ENCODE measurements around the gene CITED4. TPM values are rescaled to one million over a fixed set of nuclear protein-coding genes. Genes with fewer than 3 reads are reported as not detected.
A peak's percentile ranks its signal among the peaks of the same experiment; 100 is the strongest.

Gene CITED4
- total RNA-seq, 2 experiments from 2014 or later: 6.9 to 7.9 TPM

DNA sequence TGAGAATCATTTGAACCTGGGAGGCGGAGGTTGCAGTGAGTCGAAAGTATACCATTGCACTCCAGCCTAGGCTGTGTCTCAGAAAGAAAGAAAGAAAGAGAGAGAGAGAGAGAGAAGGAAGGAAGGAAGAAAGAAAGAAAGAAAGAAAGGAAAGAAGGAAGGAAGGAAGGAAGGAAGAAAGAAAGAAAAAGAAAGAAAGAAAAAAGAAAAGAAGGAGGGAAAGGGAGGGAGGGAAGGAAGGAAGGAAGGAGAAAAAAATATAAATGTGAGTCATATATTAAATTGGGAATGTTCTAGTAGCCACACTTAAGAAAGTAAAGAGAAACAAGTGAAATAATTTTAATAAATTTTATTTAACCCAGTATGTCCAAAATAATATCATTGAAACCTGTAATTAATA is 16.7 kb upstream of the CITED4 start:
- peaks cover 14% of the 10 kb centered on the region for H3K9me3 Mint-ChIP-seq
- POLR2A ChIA-PET: interaction anchor here (1.4 kb wide), 1 partner anchor 101 kb away, joined by 3 read pairs; the partner anchor contains the start of gene CTPS1
- CTCF ChIA-PET: interaction anchor here (4.9 kb wide), 1 partner anchor 72 kb away, joined by 39 read pairs; no protein-coding TSS in a partner anchor
- no peak for DNase-seq
- H3K36me3 Mint-ChIP-seq (ENCODE audit: low read depth): peaks cover 18% of the 10 kb centered on the region
- H3K4me1 Mint-ChIP-seq: peaks cover 43% of the 10 kb centered on the region
- no peak overlapping the region for H3K4me3 Mint-ChIP-seq
- H3K27ac Mint-ChIP-seq: no peak overlapping the region
- peaks cover 11% of the 10 kb centered on the region for H3K27me3 Mint-ChIP-seq

GRCh38 chr1:40877698-40878097 is 15.5 kb upstream of the CITED4 start:
- POLR2A ChIA-PET: interaction anchor here (1.4 to 7.8 kb wide), 3 partner anchors 10 to 102 kb away, joined by 3 to 64 read pairs (median 9); partner anchors contain the start of genes CITED4 and CTPS1
- DNase-seq: peak; percentile 26
- CTCF ChIA-PET: interaction anchor here (0.6 to 4.9 kb wide), 3 partner anchors 10 to 73 kb away, joined by 3 to 39 read pairs (median 3); no protein-coding TSS in a partner anchor

DNA sequence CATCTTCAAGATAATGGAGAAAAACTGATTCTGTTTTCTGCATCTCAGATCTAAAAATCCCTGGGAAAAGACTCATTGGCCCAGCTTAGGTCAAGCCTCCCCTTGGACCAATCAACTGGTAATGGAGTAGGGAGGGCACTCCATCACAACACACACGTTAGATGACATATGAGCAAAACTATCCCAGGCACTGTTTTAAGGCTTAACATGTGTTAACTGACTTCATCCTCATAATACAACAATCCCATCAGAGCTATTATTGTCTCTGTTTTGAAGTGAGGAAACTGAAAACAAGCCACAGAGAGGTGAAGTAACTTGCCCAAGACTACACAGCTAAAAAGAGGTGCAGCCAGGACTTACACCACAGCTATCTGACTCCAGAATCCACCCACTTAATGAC is 14.7 kb upstream of the CITED4 start:
- no peak overlapping the region for H3K4me3 Mint-ChIP-seq
- CTCF ChIA-PET: interaction anchor here (0.6 to 4.9 kb wide), 7 partner anchors 9 to 642 kb away, joined by 3 to 39 read pairs (median 4); partner anchors contain the start of gene CITED4
- H3K4me1 Mint-ChIP-seq: peaks cover 59% of the 10 kb centered on the region
- peaks cover 14% of the 10 kb centered on the region for H3K9me3 Mint-ChIP-seq
- no peak for DNase-seq
- H3K27me3 Mint-ChIP-seq: no peaks in the 10 kb centered on the region
- POLR2A ChIA-PET: interaction anchor here (1.0 to 7.8 kb wide), 6 partner anchors 9 to 103 kb away, joined by 3 to 64 read pairs (median 6); partner anchors contain the start of genes CITED4 and CTPS1
- H3K36me3 Mint-ChIP-seq (ENCODE audit: low read depth): peaks cover 16% of the 10 kb centered on the region
- H3K27ac Mint-ChIP-seq: peak overlapping the region; percentile 18

More at GRCh38 chr1:40877698-40878097, 15.5 kb upstream of the CITED4 start:
- Mint-ChIP-seq H3K9me3 (peaks cover 14% of the 10 kb centered on the region), H3K4me1 (peaks cover 52% of the 10 kb centered on the region), H3K27me3 (peaks cover 4% of the 10 kb centered on the region), H3K4me3 (no peak overlapping the region), H3K27ac (no peak overlapping the region), H3K36me3 (ENCODE audit: low read depth) (peaks cover 16% of the 10 kb centered on the region)

- Mint-ChIP-seq H3K9me3 (peaks cover 14% of the 10 kb centered on the region), H3K27me3 (no peaks in the 10 kb centered on the region), H3K36me3 (ENCODE audit: low read depth) (peaks cover 17% of the 10 kb centered on the region), H3K4me3 (no peak overlapping the region), H3K4me1 (peaks cover 59% of the 10 kb centered on the region), H3K27ac (peak overlapping the region; percentile 91)
- ChIA-PET POLR2A (interaction anchor here (1.0 to 7.8 kb wide), 6 partner anchors 9 to 104 kb away, joined by 3 to 64 read pairs (median 6); partner anchors contain the start of genes CITED4 and CTPS1), CTCF (interaction anchor here (0.6 to 4.9 kb wide), 9 partner anchors 8 to 642 kb away, joined by 3 to 39 read pairs (median 4); partner anchors contain the start of gene CITED4)
- no peak for DNase-seq
Observed at GRCh38 chr1:40876436-40876761, 14.2 kb upstream of the CITED4 start.

- Mint-ChIP-seq H3K4me1 (peaks cover 63% of the 10 kb centered on the region), H3K27me3 (no peaks in the 10 kb centered on the region), H3K4me3 (no peak overlapping the region), H3K27ac (no peak overlapping the region), H3K36me3 (ENCODE audit: low read depth) (peaks cover 25% of the 10 kb centered on the region), H3K9me3 (peaks cover 25% of the 10 kb centered on the region)
- ChIA-PET CTCF (interaction anchor here (1.9 to 4.9 kb wide), 2 partner anchors 12 to 77 kb away, joined by 6 to 39 read pairs; partner anchors contain the start of gene CITED4), POLR2A (interaction anchor here (7.8 kb wide), 1 partner anchor 11 kb away, joined by 64 read pairs; the partner anchor contains the start of gene CITED4)
- DNase-seq: no peak
Observed at GRCh38 chr1:40873863-40874472, 11.8 kb upstream of the CITED4 start.

DNA sequence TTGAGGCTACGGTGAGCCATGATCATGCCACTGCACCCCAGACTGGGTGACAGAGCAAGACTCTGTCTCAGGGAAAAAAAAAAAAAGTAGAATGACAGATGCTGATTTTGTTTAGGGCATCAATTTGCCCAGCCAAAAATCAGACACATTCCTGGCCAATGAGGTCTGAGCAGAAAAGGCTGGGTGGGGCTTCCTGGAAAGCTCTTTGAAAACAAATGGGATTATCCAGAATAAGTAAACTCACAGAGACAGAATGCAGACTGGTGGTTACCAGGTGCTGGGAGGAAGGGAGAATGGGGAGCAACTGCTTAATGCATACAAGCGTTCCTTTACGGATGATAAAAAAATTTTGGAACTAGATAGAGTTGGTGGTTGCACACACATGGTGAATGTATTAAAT is 10.1 kb upstream of the CITED4 start:
- no peaks in the 10 kb centered on the region for H3K27me3 Mint-ChIP-seq
- ChIA-PET CTCF (interaction anchor here (1.0 kb wide), 1 partner anchor 78 kb away, joined by 3 read pairs; no protein-coding TSS in a partner anchor), POLR2A (interaction anchor here (7.8 kb wide), 1 partner anchor 10 kb away, joined by 64 read pairs; the partner anchor contains the start of gene CITED4)
- peaks cover 64% of the 10 kb centered on the region for H3K4me1 Mint-ChIP-seq
- no peak for DNase-seq
- no peak overlapping the region for H3K27ac Mint-ChIP-seq
- H3K36me3 Mint-ChIP-seq (ENCODE audit: low read depth): peaks cover 25% of the 10 kb centered on the region
- peaks cover 25% of the 10 kb centered on the region for H3K9me3 Mint-ChIP-seq
- H3K4me3 Mint-ChIP-seq: no peak overlapping the region

- no peaks in the 10 kb centered on the region for H3K27me3 Mint-ChIP-seq
- H3K27ac Mint-ChIP-seq: no peak overlapping the region
- peaks cover 10% of the 10 kb centered on the region for H3K9me3 Mint-ChIP-seq
- CTCF ChIA-PET: interaction anchor here (1.2 kb wide), 1 partner anchor 14 kb away, joined by 3 read pairs; no protein-coding TSS in a partner anchor
- H3K4me1 Mint-ChIP-seq: peaks cover 52% of the 10 kb centered on the region
- POLR2A ChIA-PET: interaction anchor here (7.8 kb wide), 1 partner anchor 8 kb away, joined by 64 read pairs; the partner anchor contains the start of gene CITED4
- H3K36me3 Mint-ChIP-seq (ENCODE audit: low read depth): peaks cover 11% of the 10 kb centered on the region
- no peak for DNase-seq
- H3K4me3 Mint-ChIP-seq: no peak overlapping the region
Observed at GRCh38 chr1:40870135-40870728, 8.1 kb upstream of the CITED4 start.

GRCh38 chr1:40868051-40868723 is 6.0 kb upstream of the CITED4 start:
- Mint-ChIP-seq H3K27ac (peak overlapping the region; percentile 68), H3K4me1 (peaks cover 49% of the 10 kb centered on the region), H3K36me3 (ENCODE audit: low read depth) (peaks cover 8% of the 10 kb centered on the region)

DNA sequence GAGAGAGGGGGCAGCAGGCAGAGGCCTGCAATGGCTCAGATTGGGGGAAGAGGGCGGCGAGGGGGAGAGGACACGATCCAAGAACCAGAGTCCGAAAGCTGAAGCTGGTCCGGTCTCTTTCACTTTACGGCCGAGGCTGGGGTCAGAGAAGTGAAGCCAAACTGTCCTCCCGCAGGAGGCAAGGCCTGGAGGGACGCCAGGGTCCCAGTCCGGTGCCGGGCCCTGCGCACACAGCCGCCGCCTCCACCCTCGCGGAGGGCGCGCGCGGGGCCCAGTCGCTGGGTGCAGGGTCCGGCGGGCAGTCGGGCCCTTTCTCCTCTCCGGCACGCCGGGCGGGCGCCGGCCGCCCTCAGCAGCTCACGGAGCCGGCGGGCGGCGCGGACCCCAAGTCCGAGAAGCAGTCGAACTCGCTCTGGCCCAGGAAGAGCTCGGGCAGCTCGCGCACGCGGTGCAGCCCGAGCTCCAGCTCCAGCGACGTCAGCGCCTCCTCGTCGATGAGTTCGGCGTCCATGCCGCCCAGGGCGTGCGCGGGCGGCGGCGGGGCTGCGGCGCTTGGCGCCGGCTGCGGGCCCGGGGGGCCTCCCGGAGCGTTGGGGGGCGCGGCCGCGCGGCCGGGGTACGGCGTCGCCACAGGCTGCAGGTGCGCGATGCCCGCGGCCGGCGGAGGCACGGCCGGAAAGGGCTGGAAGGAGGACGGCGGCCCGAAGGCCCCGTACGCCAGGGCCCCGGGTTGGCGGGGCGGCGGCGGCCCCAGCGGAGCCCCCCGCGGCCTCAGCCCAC is 749 bp downstream of the CITED4 start:
- Mint-ChIP-seq H3K9me3 (no peaks in the 10 kb centered on the region), H3K36me3 (ENCODE audit: low read depth) (no peaks in the 10 kb centered on the region), H3K27me3 (peaks cover 33% of the 10 kb centered on the region), H3K4me1 (peaks cover 29% of the 10 kb centered on the region), H3K27ac (peak overlapping the region; percentile 42), H3K4me3 (peak overlapping the region; percentile 69)
- peak; percentile 42 for DNase-seq
- CTCF ChIA-PET: interaction anchor here (0.8 to 19.3 kb wide), 5 partner anchors 12 to 90 kb away, joined by 4 to 255 read pairs (median 6); no protein-coding TSS in a partner anchor
- POLR2A ChIA-PET: interaction anchor here (1.0 to 5.0 kb wide), 10 partner anchors 8 to 461 kb away, joined by 3 to 64 read pairs (median 8); partner anchors contain the start of genes CTPS1 and NFYC

More at GRCh38 chr1:40868051-40868723, 6.0 kb upstream of the CITED4 start:
- ChIA-PET CTCF (interaction anchor here (1.0 to 2.3 kb wide), 4 partner anchors 8 to 85 kb away, joined by 3 to 10 read pairs (median 4); no protein-coding TSS in a partner anchor), POLR2A (interaction anchor here (1.0 to 2.3 kb wide), 4 partner anchors 8 to 135 kb away, joined by 3 to 9 read pairs (median 3); no protein-coding TSS in a partner anchor)
- Mint-ChIP-seq H3K27me3 (no peaks in the 10 kb centered on the region), H3K9me3 (peaks cover 10% of the 10 kb centered on the region), H3K4me3 (no peak overlapping the region)
- peak; percentile 26 for DNase-seq

DNA sequence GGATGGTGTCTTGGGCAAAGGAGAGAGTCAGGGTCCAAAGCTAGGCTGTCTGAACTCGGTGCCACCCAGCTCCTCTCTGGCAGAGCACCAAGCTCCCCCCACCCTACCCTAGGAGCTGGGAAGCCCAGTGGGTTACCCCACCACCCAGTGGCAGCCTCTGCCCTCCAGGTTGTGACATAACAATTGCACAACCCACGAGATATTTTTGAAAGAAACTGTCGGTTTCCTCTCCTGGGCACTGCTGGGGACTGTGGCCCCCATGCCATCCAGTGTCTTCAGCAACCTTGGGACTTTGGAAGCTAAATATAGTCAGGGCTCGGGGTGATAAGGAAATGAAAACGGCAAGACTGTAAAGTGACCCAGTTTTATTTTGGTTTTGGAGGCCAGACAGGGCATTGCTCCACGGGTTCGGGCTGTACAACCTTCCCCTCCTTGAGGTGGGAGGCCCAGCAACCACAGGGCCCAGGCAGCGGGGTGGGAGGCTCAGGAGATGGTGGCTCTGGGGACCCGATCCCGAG is 1.4 kb downstream of the CITED4 start:
- POLR2A ChIA-PET: interaction anchor here (1.0 to 5.0 kb wide), 7 partner anchors 7 to 169 kb away, joined by 3 to 64 read pairs (median 14); partner anchors contain the start of genes CTPS1 and NFYC
- peaks cover 24% of the 10 kb centered on the region for H3K4me1 Mint-ChIP-seq
- no peak for DNase-seq
- H3K27ac Mint-ChIP-seq: peak overlapping the region; percentile 42
- CTCF ChIA-PET: interaction anchor here (3.1 to 19.3 kb wide), 2 partner anchors 11 to 91 kb away, joined by 19 to 255 read pairs; no protein-coding TSS in a partner anchor
- no peaks in the 10 kb centered on the region for H3K9me3 Mint-ChIP-seq
- peaks cover 33% of the 10 kb centered on the region for H3K27me3 Mint-ChIP-seq
- no peaks in the 10 kb centered on the region for H3K36me3 Mint-ChIP-seq (ENCODE audit: low read depth)
- peak overlapping the region; percentile 69 for H3K4me3 Mint-ChIP-seq

DNA sequence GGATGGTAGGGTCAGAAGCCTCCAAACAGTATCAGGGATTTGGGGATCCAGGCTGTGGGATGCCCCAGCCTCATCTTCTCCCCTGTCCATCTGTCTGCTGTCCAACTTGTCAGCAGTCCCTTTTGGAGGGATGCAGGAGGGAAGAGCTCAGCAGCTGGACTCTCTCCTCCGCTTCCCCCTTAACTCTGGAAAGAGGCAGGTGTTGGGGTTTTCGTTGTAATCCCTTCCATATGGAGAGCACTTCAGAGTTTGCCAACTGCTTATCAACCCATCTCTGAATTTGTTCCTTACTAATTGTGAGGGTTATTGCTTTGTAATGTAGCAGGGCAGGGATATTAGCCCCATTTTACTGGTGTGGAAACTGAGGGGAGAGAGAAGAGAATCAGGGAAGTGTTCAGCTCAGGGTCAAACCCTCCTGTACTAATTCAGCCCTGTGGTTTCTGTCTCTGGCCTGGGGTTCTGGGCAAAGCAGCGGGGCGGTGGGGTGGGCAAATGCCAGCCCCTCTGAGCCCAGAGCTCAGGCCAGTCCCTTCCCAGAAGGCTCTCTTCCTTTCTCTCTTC is 3.2 kb downstream of the CITED4 start:
- peaks cover 33% of the 10 kb centered on the region for H3K27me3 Mint-ChIP-seq
- ChIA-PET POLR2A (no interaction called here), CTCF (interaction anchor here (1.7 to 19.3 kb wide), 3 partner anchors 10 to 93 kb away, joined by 5 to 255 read pairs (median 16); no protein-coding TSS in a partner anchor)
- H3K27ac Mint-ChIP-seq: no peak overlapping the region
- no peaks in the 10 kb centered on the region for H3K9me3 Mint-ChIP-seq
- H3K4me1 Mint-ChIP-seq: peaks cover 18% of the 10 kb centered on the region
- DNase-seq: no peak
- H3K4me3 Mint-ChIP-seq: no peak overlapping the region
- no peaks in the 10 kb centered on the region for H3K36me3 Mint-ChIP-seq (ENCODE audit: low read depth)
